Colon (tissue), 2 donors: Measurements from ENCODE around the gene SLC43A3.
"Not testable (repeated sequence)": the region's sequence is repeated elsewhere in the genome, so short reads cannot be mapped to it uniquely, and the experiment has no call there.

Experiments
- FAIRE-seq: peaks from 2 replicates; lab custom pipeline; 2012; peaks lifted over from hg19 to GRCh38; lab: Jason Lieb, UNC
- donor health status: control.
- donor health status: control.

SLC43A3 gene

GRCh38 chr11:57378186-57378585, 48.7 kb downstream of the SLC43A3 start:
- FAIRE-seq: no peak

- no peak for FAIRE-seq
Measured at GRCh38 chr11:57377107-57377506, 49.8 kb downstream of the SLC43A3 start.

DNA sequence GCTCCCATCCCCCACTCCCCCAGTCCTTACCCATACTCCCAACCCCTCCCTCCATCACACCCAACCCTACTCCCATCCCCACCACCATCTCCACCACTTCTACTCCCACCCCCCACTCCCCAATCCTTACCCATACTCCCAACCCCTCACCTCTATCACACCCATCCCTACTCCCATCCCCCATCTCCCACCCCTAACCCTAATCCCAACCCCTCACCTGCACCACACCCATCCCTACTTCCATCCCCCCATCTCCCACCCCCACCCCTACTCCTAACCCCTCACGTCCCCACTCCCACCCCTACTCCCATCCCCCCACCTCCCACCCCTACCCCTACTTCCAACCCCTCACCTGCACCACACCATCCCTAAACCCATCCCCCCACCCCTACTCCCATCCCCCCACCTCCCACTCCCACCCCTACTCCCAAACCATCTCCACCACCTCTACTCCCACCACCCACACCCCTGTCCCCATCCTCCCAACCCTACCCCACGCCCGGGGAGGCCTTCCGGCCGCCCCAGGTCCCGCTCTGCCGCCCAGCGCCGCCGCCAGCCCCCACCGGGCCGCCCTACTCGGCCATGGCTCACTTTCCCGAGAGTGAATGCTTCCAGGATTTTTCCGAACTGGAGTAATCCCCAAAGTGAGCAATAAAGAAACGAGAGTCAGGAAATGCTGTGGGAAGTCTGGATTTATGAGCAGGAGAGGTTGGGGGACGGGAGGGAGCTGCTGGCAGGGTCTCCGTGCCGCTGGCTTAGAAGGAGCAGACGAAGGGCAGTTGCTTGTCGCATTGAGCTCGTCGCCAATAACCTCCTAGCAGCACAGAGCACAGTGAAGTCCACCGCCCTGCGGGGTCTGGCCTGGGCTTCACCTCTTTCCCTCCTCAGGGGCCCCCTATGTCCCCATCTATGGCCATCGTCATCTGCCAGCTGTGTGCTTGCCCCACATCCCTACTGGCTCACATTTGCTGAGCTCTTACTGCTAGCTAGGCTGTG, 50.5 kb downstream of the SLC43A3 start:
- FAIRE-seq: no peak

DNA sequence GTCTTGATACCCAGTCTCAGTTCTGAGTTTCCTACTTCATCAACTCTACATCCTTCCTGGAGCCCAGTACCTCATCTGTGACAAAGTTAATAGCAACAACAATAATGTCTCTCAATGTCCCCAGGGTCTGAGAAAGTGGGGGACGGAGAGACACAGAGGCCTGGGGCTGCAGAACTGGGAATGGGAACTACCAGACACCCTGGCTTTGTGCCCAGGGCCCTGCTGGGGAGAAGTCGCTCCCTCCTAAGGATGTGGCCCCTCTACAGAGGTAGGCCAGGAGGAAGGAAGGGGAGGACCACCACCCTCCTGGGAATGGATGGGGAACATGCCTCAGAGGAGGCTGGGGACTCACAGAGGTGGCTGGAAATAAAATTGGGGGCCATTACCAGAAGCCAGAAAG, 51.4 kb downstream of the SLC43A3 start:
- no peak for FAIRE-seq

DNA sequence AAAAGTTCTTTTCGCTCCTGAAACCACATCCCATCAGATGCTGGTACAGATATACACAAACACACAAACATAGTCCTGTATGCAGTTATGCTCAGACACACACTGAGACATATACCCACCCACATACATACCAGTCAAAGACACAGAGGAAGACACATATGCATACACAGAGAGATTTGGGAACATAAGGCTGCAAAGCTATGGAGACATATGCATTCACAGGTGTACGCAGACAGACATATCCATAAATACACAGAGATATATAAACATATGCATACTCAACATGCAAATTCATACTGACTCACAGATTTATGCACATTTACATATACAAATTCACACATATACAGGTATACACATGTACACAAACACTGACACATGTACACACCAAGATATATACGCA, 52.0 kb downstream of the SLC43A3 start:
- no peak for FAIRE-seq

DNA sequence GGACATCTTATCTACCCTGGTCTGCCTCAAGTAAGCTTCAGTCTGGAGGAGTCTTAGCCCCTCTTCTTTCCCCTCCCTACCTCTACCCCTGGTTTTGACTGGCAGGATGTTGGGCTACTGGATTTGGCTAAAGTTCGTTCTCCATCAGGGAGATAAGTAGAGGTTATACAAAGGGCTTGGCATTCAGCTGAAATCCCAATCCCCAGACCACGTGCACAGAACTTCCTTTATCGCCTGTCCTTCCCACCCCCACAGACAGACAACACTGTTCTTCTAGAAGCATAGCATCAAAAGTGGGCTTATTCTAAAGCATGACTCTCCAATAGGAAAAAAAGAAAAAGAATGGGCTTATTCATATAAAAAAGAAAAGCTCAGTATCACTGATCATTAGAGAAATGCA, 53.8 kb downstream of the SLC43A3 start:
- no peak for FAIRE-seq

GRCh38 chr11:57370941-57371340, 56.0 kb downstream of the SLC43A3 start:
- FAIRE-seq: no peak

- no peak for FAIRE-seq
Measured at GRCh38 chr11:57370251-57370650, 56.7 kb downstream of the SLC43A3 start.

- no peak for FAIRE-seq
Measured at GRCh38 chr11:57368845-57369232, 58.1 kb downstream of the SLC43A3 start.

- no peak for FAIRE-seq
Measured at GRCh38 chr11:57368106-57368844, 58.6 kb downstream of the SLC43A3 start.

- no peak for FAIRE-seq
Measured at GRCh38 chr11:57364851-57365660, 61.9 kb downstream of the SLC43A3 start.

- no peak for FAIRE-seq
Measured at GRCh38 chr11:57363131-57364080, 63.5 kb downstream of the SLC43A3 start.

DNA sequence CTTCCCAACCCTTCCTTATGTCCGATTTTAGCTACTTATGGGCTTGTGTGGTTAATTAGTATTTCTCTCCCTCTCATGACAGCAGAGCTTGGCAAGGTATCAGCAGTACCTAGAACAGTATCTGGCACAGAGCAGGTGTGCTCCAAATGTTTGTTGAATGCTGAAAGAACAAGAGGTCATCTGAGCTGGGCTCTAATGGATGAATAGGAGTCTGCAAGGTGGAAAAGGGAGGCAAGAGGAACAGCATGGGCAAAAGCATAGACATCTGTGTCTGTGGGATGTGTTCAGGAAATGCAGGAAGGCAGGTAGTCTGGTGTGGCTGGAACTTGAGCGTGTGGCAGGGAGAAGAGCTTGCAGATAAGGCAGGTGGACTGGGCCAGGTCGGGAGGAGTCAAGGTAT, 65.0 kb downstream of the SLC43A3 start:
- FAIRE-seq: no peak

DNA sequence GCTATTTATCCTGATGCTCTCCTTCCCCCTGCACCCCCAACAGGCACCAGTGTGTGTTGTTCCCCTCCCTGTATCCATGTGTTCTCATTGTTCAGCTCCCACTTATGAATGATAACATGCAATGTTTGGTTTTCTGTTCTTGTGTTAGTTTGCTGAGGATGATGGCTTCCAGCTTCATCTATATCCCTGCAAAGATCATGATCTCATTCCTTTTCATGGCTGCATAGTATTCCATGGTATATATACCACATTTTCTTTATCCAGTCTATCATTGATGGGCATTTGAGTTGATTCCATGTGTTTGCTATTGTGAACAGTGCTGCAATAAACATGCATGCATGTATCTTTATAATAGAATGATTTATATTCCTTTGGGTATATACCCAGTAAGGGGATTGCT, 65.5 kb downstream of the SLC43A3 start:
- FAIRE-seq: not testable (repeated sequence)

DNA sequence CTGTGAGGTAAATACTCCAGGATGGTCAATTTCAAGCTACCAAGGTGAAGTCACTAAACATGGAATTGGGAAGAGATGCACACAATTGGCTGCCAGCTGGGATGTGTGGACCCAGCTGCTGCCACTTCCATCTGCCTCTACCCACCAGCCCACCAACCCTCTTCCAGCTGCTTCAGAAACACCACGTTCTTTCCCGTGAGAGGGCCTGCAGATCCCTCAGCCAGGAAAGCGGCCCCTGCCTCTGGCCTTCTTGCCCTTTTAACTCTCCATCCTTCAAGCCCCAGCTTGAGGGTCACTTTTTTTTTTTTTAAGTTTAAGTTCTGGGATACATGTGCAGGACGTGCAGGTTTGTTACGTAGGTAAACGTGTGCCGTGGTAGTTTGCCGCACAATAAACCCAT, 65.9 kb downstream of the SLC43A3 start:
- FAIRE-seq: no peak

DNA sequence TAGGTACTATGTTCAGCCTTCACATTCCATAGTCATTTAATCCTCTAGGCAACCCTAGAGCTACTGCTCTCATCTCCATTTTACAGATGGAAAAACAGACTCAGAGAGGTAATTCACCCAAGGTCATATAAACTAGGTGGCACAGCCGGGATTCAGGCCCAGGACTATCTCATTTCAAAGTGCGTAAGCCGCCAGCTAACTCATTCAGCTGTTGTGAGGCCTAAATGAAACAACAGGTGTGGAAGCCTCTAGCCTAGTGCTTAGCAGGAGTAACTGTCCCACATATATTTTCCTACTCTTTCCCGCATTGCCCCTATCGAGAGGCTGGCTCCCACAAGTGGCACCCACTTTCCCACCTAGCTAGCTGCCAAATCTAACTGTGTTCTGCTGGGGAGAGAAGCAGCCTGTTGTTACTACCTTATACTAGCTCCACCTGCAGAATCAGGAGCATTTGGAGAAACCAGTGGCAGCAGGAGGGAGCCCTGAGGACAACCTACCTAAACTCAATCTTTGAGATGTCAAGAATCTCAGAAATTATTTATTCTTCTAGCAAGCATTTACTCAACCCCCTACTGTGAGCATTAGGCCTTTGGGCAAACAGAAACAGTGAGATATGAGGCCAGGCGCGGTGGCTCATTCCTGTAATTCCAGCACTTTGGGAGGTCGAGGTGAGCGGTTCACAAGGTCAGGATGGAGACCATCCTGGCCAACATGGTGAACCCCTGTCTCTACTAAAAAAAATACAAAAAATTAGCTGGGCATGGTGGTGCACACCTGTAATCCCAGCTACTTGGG, 66.8 kb downstream of the SLC43A3 start:
- FAIRE-seq: no peak

GRCh38 chr11:57359396-57359795, 67.5 kb downstream of the SLC43A3 start:
- no peak for FAIRE-seq

DNA sequence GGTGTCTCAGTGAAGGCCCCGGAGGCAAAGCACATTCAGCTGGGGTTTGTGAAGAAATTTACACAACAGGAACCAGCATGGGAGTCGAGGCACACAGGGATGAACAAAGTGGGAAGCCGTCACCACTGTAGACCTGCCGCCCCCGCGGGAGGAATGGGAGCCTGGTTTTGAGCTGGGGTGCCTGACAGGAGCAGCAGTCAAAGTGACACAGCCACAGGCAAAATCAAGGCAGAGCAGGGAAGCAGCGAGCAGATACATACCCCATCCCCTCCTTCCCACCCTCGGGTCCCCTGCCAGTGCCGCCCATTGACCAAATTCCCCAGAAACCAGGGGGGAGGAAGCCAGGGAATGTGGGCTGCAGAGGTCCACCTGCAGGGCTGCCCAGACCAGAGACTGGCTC, 67.9 kb downstream of the SLC43A3 start:
- FAIRE-seq: no peak

GRCh38 chr11:57358543-57358961, 68.4 kb downstream of the SLC43A3 start:
- no peak for FAIRE-seq

DNA sequence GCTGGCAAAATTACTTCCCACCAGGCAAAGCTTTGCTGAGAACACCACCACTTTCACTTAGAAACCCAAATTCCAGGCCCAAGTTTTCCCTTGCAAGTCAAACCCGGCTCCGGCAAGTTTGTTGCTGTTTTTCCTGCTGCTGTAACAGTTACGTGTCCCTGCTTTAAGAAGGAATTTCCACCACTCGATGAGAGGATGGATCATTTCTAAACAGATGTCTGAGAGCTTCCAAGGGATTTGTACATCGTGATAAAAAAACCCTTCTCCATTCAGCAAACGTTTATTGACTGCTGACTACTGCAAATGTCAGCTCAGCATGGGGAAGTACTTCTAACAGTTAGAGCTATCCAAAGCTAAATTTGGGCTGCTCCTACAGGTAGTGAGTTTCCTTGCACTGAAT, 69.1 kb downstream of the SLC43A3 start:
- no peak for FAIRE-seq
